Stomach (tissue), 4 donors: Measurements from ENCODE around the gene LCN10.

Experiments used
- CTCF ChIP-seq, 7 experiments: fragments of 450-650 bp in 4 of 7; fragments of 200-600 bp in 3 of 7; sonication (generic) in 3 of 7; IDR thresholded peaks; one replicate each; pipeline ENCODE4 v1.5.1; 2016 to 2019; ENCODE audit warnings: antibody characterized with exemption in 7 of 7, control low read depth in 2 of 7, mild to moderate bottlenecking in 1 of 7
- POLR2A ChIP-seq, 4 donors: fragments of 450-650 bp; IDR thresholded peaks; one replicate each; pipeline ENCODE4 v1.6.1; 2016; ENCODE audit warnings: antibody characterized with exemption in 4 of 4, control low read depth in 2 of 4, mild to moderate bottlenecking in 1 of 4, moderate library complexity in 1 of 4

- TF ChIP-seq CTCF (IDR thresholded peaks at IDR 0.05) (no peak), POLR2A (IDR thresholded peaks at IDR 0.05) (no peak)
Observed at GRCh38 chr9:136740491-136740890, 2.2 kb downstream of the LCN10 start.
